IMR-90 (cell line): ENCODE data around the gene DDA1.

Experiments used
- CEBPB ChIP-seq: IDR thresholded peaks from 2 replicates; pipeline ENCODE4 v1.6.1; 2012; ENCODE audit warnings: low read depth, low read length, improper control_type of control experiment
- CHD1 ChIP-seq: IDR thresholded peaks from 2 replicates; pipeline ENCODE4 v1.6.1; 2012; ENCODE audit warnings: low read depth, low read length, improper control_type of control experiment
- NFE2L2 ChIP-seq: fragments of 150-350 bp; IDR thresholded peaks from 2 replicates; pipeline ENCODE4 v1.6.1; 2016; ENCODE audit warnings: low read depth, mild to moderate bottlenecking, low read length
- POLR2A ChIP-seq: IDR thresholded peaks from 2 replicates; pipeline ENCODE4 v1.6.1; 2012; ENCODE audit warnings: mild to moderate bottlenecking, low read depth, low read length
- RCOR1 ChIP-seq: IDR thresholded peaks from 2 replicates; pipeline ENCODE4 v1.6.1; 2012; ENCODE audit warnings: mild to moderate bottlenecking, low read length, improper control_type of control experiment; ENCODE audit not compliant: insufficient replicate concordance
- SMC3 ChIP-seq: fragments of 150-350 bp; IDR thresholded peaks from 2 replicates; pipeline ENCODE4 v1.6.1; 2016; ENCODE audit warnings: low read depth, mild to moderate bottlenecking, antibody characterized with exemption, low read length, moderate library complexity
- TF ChIP-seq, protein P1 (sequence below): conservative IDR thresholded peaks from 2 replicates; pipeline ENCODE4 v1.5.1; 2012; ENCODE audit warnings: mild to moderate bottlenecking, low read depth, low read length, improper control_type of control experiment

DNA sequence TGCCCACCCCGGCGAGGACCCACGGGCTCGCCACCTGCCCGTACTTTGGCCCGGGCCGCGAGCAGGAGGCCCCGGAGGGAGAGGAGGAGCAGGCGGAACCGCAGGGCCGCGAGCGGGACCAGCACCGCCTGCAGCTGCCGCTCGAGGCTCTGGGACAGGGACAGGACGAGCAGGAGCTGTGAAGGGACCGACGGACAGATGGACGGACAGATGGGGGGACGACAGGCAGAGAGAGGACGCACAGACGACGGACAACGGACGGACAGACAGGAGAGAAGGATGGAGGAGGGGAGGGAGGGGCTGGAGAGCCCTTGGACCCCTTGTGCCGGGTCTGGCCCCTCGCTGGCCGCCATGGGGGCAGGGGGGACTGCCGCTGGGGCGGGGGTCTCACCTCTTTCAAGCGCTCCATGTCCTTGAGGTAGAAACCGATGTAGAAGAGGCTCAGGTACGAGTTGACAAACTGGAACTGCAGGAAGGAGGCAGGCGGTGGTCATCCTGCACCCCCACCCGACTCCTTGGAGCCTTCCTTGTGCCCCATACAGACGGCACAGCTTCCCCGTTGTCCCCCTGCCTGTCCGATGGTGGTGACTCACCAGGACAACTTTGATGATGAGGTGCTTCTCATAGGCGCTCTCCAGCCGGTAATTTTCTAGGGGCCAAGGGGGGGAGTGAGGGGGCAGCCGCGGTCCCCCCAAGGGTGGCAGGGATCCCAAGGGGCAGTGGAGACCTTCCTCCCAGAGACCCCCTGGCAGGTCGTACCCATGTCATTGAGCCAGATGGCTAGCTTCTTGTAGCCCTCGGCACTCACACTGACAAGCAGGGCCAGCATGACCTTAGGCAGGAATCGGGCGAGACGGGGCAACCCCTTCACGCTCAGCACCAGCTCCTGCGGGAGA lies 20.3 kb downstream of the DDA1 start:
- TF ChIP-seq RCOR1 (no peak), CHD1 (no peak), SMC3 (no peak), POLR2A (no peak), CEBPB (no peak), NFE2L2 (no peak)
- TF ChIP-seq, protein P1, sequence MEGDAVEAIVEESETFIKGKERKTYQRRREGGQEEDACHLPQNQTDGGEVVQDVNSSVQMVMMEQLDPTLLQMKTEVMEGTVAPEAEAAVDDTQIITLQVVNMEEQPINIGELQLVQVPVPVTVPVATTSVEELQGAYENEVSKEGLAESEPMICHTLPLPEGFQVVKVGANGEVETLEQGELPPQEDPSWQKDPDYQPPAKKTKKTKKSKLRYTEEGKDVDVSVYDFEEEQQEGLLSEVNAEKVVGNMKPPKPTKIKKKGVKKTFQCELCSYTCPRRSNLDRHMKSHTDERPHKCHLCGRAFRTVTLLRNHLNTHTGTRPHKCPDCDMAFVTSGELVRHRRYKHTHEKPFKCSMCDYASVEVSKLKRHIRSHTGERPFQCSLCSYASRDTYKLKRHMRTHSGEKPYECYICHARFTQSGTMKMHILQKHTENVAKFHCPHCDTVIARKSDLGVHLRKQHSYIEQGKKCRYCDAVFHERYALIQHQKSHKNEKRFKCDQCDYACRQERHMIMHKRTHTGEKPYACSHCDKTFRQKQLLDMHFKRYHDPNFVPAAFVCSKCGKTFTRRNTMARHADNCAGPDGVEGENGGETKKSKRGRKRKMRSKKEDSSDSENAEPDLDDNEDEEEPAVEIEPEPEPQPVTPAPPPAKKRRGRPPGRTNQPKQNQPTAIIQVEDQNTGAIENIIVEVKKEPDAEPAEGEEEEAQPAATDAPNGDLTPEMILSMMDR = no peak
